Vagina (tissue), 2 donors: ENCODE results near the gene SVOP.

Experiments used
- POLR2A ChIP-seq, 2 donors: fragments of 450-650 bp; IDR thresholded peaks; one replicate each; pipeline ENCODE4 v1.6.1; 2017; ENCODE audit warnings: antibody characterized with exemption in 2 of 2, mild to moderate bottlenecking in 2 of 2, moderate library complexity in 2 of 2
- POLR2AphosphoS5 ChIP-seq, 2 donors: sonication (generic); formaldehyde crosslinking; IDR thresholded peaks; one replicate each; pipeline ENCODE4 v1.9.0; 2017; ENCODE audit warnings: antibody characterized with exemption in 2 of 2, mild to moderate bottlenecking in 2 of 2, low read depth in 1 of 2; ENCODE audit not compliant: insufficient read depth in 1 of 2
- TF ChIP-seq, protein P1 (sequence below), 3 experiments: fragments of 450-650 bp in 2 of 3; fragments of 200-600 bp in 1 of 3; sonication (generic) in 1 of 3; IDR thresholded peaks; one replicate each; pipeline ENCODE4 v1.5.1; 2017 to 2019; ENCODE audit warnings: antibody characterized with exemption in 3 of 3, mild to moderate bottlenecking in 2 of 3, moderate library complexity in 2 of 3

DNA sequence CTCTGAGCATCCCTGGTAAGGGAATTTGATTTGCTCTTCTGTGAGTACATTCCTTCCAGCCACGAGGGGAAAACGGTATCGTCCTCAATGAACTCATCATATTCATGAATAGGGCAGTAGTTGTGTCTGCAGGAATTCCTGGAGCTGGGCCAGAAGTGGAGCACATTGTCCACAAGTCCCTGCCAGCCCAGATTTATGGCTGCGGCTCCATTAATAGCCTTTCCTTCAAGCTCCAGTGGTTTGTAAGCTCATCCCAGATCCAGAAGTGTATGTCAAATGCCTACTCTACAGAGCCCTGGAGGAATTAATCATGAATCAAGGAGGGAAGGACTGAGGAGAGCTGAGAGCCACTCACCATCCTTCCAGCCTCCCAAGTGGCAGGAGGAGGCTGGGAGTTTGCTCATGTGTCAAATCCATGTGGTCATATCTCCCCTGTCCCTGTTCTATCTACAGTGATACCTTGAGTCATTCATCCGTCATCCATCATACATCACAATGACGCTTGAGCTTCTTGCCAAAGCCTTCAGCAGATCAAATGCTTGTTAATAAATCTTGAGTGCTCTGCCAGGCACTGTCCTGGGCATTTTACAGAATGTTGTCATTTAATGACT lies 65.5 kb downstream of the SVOP start:
- TF ChIP-seq, protein P1, sequence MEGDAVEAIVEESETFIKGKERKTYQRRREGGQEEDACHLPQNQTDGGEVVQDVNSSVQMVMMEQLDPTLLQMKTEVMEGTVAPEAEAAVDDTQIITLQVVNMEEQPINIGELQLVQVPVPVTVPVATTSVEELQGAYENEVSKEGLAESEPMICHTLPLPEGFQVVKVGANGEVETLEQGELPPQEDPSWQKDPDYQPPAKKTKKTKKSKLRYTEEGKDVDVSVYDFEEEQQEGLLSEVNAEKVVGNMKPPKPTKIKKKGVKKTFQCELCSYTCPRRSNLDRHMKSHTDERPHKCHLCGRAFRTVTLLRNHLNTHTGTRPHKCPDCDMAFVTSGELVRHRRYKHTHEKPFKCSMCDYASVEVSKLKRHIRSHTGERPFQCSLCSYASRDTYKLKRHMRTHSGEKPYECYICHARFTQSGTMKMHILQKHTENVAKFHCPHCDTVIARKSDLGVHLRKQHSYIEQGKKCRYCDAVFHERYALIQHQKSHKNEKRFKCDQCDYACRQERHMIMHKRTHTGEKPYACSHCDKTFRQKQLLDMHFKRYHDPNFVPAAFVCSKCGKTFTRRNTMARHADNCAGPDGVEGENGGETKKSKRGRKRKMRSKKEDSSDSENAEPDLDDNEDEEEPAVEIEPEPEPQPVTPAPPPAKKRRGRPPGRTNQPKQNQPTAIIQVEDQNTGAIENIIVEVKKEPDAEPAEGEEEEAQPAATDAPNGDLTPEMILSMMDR (IDR thresholded peaks at IDR 0.05): no peak
- TF ChIP-seq POLR2A (IDR thresholded peaks at IDR 0.05) (no peak), POLR2AphosphoS5 (IDR thresholded peaks at IDR 0.05; ENCODE audit: insufficient read depth in 1 of 2, low read depth in 1 of 2) (no peak)
